HepG2 (cell line): ENCODE measurements around the gene CACNA1G. TPM values are rescaled to one million over a fixed set of nuclear protein-coding genes. Genes with fewer than 3 reads are reported as not detected.
A peak's percentile ranks its signal among the peaks of the same experiment; 100 is the strongest.

Experiments used
- BCLAF1 ChIP-seq: fragments of 450-650 bp; IDR thresholded peaks from 2 replicates; pipeline ENCODE4 v1.6.1; 2017; ENCODE audit warnings: mild to moderate bottlenecking
- CBX1 ChIP-seq: IDR thresholded peaks from one replicate; pipeline ENCODE4 v1.6.1; 2016; ENCODE audit warnings: antibody characterized with exemption, low read depth
- MIER2 ChIP-seq: IDR thresholded peaks from 2 replicates; pipeline ENCODE4 v1.6.1; 2016; ENCODE audit warnings: missing biosample characterization, missing genetic modification reagents
- NCOA2 ChIP-seq: sonication (generic); formaldehyde crosslinking; IDR thresholded peaks from 2 replicates; pipeline ENCODE4 v1.8.0; 2022; ENCODE audit warnings: inconsistent platforms
- NFYC ChIP-seq: IDR thresholded peaks from 2 replicates; pipeline ENCODE4 v1.6.1; 2016; ENCODE audit warnings: missing genetic modification reagents, missing compliant biosample characterization
- SALL1 ChIP-seq: sonication (generic); formaldehyde crosslinking; IDR thresholded peaks from 2 replicates; pipeline ENCODE4 v1.8.0; 2022; ENCODE audit warnings: mild to moderate bottlenecking, missing genetic modification reagents
- SIX1 ChIP-seq: sonication (generic); formaldehyde crosslinking; IDR thresholded peaks from 2 replicates; pipeline ENCODE4 v1.4.0; 2020; ENCODE audit warnings: missing genetic modification reagents, borderline replicate concordance
- SPEN ChIP-seq: sonication (generic); formaldehyde crosslinking; IDR thresholded peaks from 2 replicates; pipeline ENCODE4 v1.5.1; 2020; ENCODE audit warnings: low read depth, mild to moderate bottlenecking, missing genetic modification reagents
- ZFP90 ChIP-seq: sonication (generic); formaldehyde crosslinking; IDR thresholded peaks from 2 replicates; pipeline ENCODE4 v1.8.0; 2022; ENCODE audit warnings: missing genetic modification reagents, mild to moderate bottlenecking, inconsistent platforms, borderline replicate concordance
- ZMYM3 ChIP-seq: sonication (generic); formaldehyde crosslinking; IDR thresholded peaks from 2 replicates; pipeline ENCODE4 v1.5.1; 2020; ENCODE audit warnings: mild to moderate bottlenecking, missing genetic modification reagents
- ZNF225 ChIP-seq: sonication (generic); formaldehyde crosslinking; IDR thresholded peaks from 2 replicates; pipeline ENCODE4 v1.4.0; 2020; ENCODE audit warnings: mild to moderate bottlenecking, missing genetic modification reagents
- ZNF446 ChIP-seq: sonication (generic); formaldehyde crosslinking; IDR thresholded peaks from 2 replicates; pipeline ENCODE4 v1.5.0; 2020; ENCODE audit warnings: mild to moderate bottlenecking, missing genetic modification reagents
- ZNF644 ChIP-seq: IDR thresholded peaks from 2 replicates; pipeline ENCODE4 v1.6.1; 2016; ENCODE audit warnings: low read depth
- ZNF761 ChIP-seq: sonication (generic); formaldehyde crosslinking; conservative IDR thresholded peaks from 2 replicates; pipeline ENCODE4 v1.4.0; 2020; ENCODE audit warnings: mild to moderate bottlenecking, missing genetic modification reagents
- ZSCAN21 ChIP-seq: sonication (generic); formaldehyde crosslinking; IDR thresholded peaks from 2 replicates; pipeline ENCODE4 v1.8.0; 2022; ENCODE audit warnings: mild to moderate bottlenecking, missing genetic modification reagents, moderate library complexity, borderline replicate concordance
- polyA plus RNA-seq, 8 experiments: library from polyadenylated mRNA; depleted of rRNA in 3 of 8; stranded (reverse) in 7 of 8; unstranded in 1 of 8; fragments of >200 nt; fragmentation: Illumina TruSeq in 4 of 8; extraction: Trizol in 4 of 8; gene quantifications; 2 replicates each; pipeline versions ENCODE4 v1.2.1 to v1.2.3, GENCODE V29; 2011 to 2016; ENCODE audit warnings: low read depth in 4 of 8, missing spikeins in 1 of 8, mixed read lengths in 1 of 8; ENCODE audit not compliant: insufficient read depth in 1 of 8
- total RNA-seq, 5 experiments: library from RNA; depleted of rRNA; stranded (reverse); fragments of >200 nt; fragmentation: Illumina TruSeq; extraction: Trizol; gene quantifications; 2 replicates each; pipeline ENCODE4 v1.2.3, GENCODE V29; 2016; ENCODE audit warnings: low read depth in 1 of 5
- TF ChIP-seq, protein P1 (sequence below): sonication (generic); formaldehyde crosslinking; IDR thresholded peaks from 2 replicates; pipeline ENCODE4; 2020; ENCODE audit warnings: missing genetic modification reagents, mild to moderate bottlenecking, borderline replicate concordance
- TF ChIP-seq, protein P2 (sequence below): sonication (generic); formaldehyde crosslinking; IDR thresholded peaks from 2 replicates; pipeline ENCODE4 v1.9.0; 2022; ENCODE audit warnings: low read depth, missing genetic modification reagents
- TF ChIP-seq, protein P3 (sequence below): sonication (generic); formaldehyde crosslinking; IDR thresholded peaks from 2 replicates; pipeline ENCODE4 v1.8.0; 2022; ENCODE audit warnings: mild to moderate bottlenecking, missing genetic modification reagents, moderate library complexity

CACNA1G gene
- total and polyA plus RNA-seq, 2 of the 13 experiments (the other 11 are each of a cell fraction or from before 2014, with no cell fraction given), result 0.02 TPM; not detected in 1

DNA sequence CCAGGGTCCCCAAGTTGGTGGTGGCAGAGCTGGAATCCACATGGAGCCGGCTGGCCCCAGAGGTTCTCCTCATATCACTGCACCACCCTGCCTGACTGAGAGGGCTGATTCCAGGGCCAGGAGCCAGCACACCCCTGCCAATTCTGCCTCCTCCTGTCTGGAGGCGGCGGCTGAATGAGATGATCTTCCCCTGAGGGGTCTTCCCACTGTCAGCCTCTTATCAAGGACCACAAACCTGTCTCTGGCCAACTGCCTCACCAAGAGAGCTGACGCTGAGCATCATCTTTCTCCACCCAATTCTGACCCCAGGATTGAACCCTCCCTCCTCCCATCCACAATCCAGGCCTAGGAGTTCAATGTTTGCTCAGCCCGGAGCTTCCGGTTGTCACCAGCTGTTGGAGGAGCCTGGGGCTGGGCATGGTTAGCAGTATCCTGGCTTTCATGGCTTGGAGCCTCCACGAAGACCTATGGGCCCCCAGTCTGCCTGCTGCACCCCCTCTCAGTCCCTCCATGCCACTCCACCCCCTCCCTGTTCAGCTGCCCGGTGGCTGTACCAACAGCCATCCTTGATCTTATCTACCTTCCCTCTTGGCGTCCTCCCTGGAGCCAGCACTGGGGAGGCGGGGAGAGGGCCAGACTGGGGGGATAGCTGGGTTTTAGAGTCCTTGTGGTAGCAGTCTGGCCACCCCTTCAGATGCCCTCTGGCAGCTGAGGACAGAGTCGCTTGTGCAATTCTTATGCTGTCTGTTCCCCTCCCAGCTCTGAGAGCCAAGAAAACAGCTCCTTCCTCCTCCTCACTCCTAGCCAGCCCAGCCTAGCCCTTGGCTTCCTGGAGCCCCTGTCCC, 99.7 kb downstream of the CACNA1G start (continued):
- TF ChIP-seq, protein P1, sequence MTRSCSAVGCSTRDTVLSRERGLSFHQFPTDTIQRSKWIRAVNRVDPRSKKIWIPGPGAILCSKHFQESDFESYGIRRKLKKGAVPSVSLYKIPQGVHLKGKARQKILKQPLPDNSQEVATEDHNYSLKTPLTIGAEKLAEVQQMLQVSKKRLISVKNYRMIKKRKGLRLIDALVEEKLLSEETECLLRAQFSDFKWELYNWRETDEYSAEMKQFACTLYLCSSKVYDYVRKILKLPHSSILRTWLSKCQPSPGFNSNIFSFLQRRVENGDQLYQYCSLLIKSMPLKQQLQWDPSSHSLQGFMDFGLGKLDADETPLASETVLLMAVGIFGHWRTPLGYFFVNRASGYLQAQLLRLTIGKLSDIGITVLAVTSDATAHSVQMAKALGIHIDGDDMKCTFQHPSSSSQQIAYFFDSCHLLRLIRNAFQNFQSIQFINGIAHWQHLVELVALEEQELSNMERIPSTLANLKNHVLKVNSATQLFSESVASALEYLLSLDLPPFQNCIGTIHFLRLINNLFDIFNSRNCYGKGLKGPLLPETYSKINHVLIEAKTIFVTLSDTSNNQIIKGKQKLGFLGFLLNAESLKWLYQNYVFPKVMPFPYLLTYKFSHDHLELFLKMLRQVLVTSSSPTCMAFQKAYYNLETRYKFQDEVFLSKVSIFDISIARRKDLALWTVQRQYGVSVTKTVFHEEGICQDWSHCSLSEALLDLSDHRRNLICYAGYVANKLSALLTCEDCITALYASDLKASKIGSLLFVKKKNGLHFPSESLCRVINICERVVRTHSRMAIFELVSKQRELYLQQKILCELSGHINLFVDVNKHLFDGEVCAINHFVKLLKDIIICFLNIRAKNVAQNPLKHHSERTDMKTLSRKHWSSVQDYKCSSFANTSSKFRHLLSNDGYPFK (CRISPR knock-in tag), result peak; percentile 39; the same call in 1 of the 2 replicates
- TF ChIP-seq, protein P2, sequence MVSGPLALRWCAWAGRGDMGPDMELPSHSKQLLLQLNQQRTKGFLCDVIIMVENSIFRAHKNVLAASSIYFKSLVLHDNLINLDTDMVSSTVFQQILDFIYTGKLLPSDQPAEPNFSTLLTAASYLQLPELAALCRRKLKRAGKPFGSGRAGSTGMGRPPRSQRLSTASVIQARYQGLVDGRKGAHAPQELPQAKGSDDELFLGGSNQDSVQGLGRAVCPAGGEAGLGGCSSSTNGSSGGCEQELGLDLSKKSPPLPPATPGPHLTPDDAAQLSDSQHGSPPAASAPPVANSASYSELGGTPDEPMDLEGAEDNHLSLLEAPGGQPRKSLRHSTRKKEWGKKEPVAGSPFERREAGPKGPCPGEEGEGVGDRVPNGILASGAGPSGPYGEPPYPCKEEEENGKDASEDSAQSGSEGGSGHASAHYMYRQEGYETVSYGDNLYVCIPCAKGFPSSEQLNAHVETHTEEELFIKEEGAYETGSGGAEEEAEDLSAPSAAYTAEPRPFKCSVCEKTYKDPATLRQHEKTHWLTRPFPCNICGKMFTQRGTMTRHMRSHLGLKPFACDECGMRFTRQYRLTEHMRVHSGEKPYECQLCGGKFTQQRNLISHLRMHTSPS (CRISPR knock-in tag), result peak; percentile 91
- TF ChIP-seq CBX1 (peak; percentile 39), ZFP90 (CRISPR knock-in tag) (0 out of 2 replicates have a peak, but pooled peaks have one; percentile 14), MIER2 (0 out of 2 replicates have a peak, but pooled peaks have one; percentile 29), ZNF225 (CRISPR knock-in tag) (0 out of 2 replicates have a peak, but pooled peaks have one; percentile 19), ZNF644 (CRISPR knock-in tag) (0 out of 2 replicates have a peak, but pooled peaks have one; percentile 33), SALL1 (CRISPR knock-in tag) (peak; percentile 87), SPEN (CRISPR knock-in tag) (peak; percentile 39; the same call in 1 of the 2 replicates), ZNF761 (peak; percentile 22; the same call in 1 of the 2 replicates), NFYC (CRISPR knock-in tag) (0 out of 2 replicates have a peak, but pooled peaks have one; percentile 16), NCOA2 (peak; percentile 53; the same call in 1 of the 2 replicates), SIX1 (no peak; the same call in 1 of the 2 replicates), BCLAF1 (no peak), ZSCAN21 (CRISPR knock-in tag) (no peak; the same call in 1 of the 2 replicates), ZMYM3 (CRISPR knock-in tag) (peak; percentile 78; the same call in 1 of the 2 replicates), ZNF446 (no peak)
- TF ChIP-seq, protein P3, sequence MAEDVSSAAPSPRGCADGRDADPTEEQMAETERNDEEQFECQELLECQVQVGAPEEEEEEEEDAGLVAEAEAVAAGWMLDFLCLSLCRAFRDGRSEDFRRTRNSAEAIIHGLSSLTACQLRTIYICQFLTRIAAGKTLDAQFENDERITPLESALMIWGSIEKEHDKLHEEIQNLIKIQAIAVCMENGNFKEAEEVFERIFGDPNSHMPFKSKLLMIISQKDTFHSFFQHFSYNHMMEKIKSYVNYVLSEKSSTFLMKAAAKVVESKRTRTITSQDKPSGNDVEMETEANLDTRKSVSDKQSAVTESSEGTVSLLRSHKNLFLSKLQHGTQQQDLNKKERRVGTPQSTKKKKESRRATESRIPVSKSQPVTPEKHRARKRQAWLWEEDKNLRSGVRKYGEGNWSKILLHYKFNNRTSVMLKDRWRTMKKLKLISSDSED, result no peak
